Peyer's patch (tissue), 4 donors: ENCODE results near the gene PABPC1L.

Experiments
- CTCF ChIP-seq, 6 experiments: fragments of 450-650 bp in 4 of 6; fragments of 200-600 bp in 2 of 6; sonication (generic) in 1 of 6; IDR thresholded peaks; one replicate each; pipeline ENCODE4 v1.5.1; 2017 to 2019; ENCODE audit warnings: antibody characterized with exemption in 6 of 6, mild to moderate bottlenecking in 3 of 6, moderate library complexity in 1 of 6
- POLR2A ChIP-seq, 2 donors: fragments of 450-650 bp; IDR thresholded peaks; one replicate each; pipeline ENCODE4 v1.5.1; 2017; ENCODE audit warnings: antibody characterized with exemption in 2 of 2, mild to moderate bottlenecking in 2 of 2, moderate library complexity in 2 of 2

- TF ChIP-seq CTCF (IDR thresholded peaks at IDR 0.05): no peak
- TF ChIP-seq POLR2A (IDR thresholded peaks at IDR 0.05): no peak
Measured at GRCh38 chr20:44965651-44966029, 55.8 kb downstream of the PABPC1L start.
